ENCODE measurements around the gene TRMT1.

Gene TRMT1

DNA sequence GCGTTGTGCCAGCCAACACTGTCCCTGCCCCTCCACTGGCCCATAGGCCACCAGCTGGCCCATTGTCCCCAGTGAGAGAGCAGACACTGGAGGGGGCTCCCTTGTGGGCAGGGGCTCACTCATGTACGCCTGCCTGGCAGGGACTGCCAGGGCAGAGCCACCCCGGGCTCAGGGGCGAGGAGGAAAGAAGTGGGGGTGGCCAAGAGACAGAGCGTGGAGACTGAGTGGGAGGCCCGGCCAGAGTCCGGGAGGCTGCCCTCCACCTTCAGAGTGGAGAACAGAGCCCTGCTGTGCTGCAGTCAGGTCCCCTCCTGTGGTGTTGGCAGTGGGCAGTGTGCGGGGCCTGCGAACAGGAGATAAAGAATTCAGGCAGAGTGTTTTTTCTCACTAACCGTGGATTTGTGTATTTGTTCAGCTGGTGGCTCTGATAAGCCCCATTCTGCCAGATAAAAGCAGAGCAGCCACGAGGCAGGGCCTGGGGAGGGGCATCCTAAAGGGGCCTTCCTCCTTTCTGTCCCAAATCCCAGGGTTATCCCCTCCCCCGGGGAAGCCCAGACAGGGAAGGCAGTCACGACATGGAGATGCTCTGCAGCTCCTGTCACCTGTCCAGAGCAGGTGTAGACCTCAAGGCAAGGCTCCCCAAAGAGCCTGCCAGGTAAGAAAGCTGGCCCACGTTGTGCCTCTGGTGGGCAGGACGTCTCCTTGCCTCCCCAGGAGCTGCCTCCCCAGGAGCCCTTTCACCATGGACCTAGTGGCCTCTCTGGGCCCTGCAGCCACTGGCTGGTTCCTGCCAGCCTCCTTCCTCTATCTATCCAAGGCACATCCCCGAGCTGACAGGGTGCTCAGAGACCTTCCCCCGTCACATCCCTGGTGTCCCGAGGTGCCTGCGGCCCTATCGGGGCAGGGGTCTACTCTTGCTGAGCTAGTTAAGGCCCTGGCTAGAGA is 46.9 kb downstream of the TRMT1 start:
- DNase-seq = peak in 1 of 3 experiments; percentile 46

DNA sequence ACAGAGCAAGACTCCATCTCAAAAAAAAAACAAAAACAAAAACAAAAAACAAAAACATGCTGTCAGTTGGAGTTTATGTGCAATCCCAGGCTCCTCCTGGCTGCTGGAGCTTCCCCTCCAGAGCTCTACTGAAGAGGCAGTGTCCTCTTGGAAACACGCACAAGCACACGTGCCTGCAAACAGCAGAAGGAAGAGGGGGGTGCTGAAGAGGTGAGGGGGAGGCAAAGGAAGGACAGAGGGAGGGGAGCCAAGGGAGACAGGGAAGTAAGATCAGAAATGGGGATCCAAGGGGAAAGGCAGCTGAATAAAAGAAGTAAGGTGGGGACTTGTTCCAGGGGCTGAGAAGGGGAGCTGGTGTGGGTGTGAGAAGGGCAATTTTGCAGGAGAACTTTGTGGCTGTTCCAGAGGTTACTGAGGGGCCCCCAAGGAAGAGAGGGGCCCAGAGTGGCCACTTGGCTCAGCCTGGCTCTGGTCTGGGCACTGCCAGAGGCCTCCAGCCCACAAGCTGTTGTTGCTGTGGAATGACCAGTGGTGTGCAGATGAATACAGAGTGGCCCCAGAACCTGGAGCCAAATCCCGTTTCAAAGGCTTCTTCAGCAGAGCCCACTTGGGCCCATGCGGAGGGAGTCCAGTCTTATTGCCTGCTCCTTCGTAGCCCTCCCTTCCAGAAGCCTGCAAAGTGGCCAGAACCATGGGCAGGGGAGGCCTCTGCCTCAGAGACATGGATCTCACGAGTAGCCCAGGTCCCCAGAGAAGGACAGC is 48.3 kb downstream of the TRMT1 start:
- no peak for DNase-seq

DNA sequence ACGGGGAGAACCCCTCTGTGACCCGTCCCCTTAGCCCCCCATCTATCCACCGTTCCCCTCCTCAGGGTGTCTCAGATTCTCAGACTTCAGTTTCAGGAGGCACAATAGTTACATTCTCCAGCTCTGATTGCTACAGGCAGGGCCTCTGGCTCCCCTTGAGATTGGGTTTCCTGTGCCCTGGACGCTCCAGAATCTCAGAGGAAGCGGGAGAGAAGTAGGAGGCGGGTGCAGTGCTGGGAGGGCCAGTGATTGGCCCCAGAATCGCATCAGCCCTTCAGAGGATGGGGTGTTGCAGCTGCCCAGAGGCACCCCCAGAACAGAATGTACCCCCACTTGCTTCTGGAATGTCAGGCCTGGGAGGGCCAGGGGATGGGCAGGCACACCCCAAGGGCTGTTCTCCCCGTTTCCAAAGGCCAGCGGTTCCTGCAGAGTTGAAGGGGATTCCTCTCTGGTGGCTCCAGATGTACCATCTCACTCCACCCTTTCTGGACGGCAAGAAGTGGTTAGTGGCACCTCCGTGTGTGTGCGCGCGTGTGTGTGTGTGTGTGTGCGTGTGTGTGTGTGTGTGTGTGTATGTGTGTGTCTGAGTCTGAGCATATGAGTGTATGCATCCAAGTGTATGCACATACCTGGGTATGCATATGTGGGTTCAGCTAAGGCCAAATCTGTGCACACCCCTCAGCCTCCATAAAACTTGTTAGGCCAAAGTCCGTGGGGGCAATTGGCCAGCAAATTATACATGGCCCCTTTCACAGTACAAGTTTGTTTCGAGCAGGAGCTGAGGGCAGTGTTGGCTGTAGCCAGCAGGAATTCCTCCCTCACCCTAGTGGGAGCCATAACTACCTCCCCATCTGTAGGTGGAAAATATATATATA is 49.4 kb downstream of the TRMT1 start:
- no peak for DNase-seq

DNA sequence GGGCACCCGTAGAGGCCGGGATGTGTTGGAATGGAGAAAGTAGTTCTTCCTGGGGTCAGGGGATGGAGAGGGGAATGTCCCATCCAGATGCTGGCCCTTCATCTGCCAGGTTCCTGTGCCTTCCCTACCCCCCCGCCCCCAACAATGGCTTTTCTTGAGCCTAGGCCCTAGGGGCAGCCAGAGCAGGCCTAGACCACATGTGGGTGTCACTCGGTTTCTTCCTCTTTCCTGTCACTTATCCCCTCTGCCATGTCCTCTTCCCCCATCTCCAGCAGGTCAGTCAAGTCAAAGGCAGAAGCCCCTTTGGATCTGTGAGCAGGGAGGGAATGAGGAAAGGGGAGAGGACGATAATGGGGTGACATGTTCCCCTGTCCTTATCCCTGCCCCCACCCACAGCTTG is 50.3 kb downstream of the TRMT1 start:
- DNase-seq = no peak

DNA sequence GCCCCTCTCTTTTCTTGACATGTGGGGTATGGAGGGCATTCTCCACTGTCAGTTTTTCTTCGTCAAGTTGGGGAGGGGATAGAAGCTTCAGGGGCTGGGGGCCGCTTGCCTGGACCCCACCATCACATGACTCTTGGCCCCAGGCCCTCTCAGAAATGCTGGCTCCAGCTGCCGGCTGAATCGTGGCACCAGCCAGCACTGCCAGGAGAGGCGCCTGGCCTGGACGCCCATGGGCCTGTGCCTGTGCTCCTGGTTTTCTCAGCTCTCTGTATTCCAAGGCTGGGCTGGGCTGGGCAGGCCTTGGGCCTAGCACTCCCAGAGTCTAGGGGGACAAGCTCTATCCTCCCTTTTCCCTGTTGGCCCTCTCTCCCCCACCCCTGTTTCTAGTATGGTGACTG is 52.4 kb downstream of the TRMT1 start:
- no peak for DNase-seq

DNA sequence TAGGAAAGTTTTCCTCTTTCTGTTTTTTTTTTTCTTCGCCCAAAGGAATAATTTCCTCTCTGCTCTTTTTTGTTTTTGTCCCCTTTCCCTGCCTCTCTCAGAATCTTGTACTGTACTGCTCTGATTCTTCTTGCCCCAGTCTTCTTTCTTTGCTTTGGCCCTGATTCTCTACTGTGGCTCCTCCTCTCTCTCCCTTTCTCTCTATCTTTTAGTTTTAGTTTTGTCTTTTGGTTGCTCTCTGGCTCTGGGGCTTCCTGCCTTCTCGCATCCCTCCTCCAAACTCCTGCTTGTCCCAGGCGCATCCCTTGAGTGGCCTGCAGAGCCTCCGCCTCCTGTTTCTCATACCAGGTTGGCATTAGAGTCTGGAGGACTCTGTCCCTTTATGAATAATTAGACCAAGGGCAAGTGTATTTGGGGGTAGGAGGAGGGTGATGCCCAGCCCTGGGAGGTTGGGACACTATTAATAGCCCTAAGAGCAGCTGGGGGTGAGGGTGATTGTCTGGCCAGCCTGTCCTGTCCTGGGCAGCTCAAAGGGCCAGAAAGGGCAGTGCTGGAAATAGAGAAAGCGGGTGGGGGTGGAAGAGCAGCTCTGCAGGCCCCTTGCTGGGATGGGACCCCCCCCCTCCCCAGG is 53.0 kb downstream of the TRMT1 start:
- no peak for DNase-seq

DNA sequence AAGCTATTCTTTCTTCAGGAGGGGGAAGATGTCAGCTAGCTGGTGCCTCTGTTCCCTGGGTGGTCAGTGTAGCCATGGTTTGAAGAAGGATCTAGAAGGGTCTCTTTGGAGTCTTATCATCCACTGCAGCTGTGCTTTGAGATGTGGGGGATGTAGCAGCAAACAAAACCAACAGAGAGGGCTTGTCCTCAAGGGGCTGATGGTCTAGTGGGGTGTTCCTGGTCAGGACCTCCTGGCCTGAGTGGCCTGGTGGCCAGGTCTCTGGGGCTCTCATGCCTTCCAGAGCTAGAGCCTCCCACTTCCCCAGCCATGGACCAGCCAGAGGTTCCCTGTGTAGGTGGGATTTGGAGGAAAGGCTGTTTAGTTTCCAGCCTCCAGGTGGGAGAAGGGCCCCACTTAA is 54.2 kb downstream of the TRMT1 start:
- DNase-seq = no peak

DNA sequence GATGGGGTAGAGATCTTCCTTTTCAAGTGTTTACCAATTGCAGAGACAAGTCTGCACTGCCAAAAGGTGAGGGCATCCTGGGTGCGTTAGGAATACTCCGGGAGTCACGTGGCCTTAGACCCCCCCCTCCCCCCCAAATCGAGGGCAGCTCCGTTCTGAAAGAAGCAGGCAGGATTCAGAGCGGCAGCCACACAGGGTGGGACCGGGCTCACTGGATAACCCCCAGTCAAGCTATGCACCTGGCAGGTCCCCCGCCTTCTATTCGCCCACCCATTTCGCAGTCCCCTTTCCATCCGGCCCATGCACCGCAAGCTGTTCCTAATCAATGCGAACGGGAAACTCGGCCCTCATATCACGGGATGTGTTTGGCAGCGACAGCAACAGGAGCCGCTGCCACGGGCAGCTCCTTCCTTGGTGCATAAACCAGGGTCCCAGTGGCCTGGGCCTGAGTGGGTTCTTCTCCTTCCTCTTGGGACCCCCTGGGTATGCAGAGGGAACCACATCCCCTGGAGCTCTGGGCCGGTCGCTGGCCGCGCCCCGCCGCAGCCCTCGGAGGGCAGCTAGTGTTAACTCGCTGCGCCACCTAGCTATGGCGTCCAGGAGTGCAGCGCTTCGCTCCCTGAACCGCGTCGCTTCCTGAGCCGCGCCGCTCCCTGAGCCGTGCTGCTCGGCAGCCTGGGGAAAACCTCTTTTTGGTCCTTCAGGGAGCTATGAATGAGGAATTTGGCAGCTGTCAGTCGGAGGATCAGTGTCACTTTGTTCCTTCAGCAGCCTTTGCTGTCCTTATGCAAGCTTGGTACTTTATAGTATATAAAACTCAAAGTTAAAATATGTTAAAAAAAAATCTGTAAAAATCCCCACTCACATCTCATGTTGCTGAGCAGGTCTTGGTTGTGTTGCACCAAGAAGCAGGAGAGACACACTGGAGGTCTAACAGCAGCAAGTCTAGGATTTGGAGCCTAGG is 55.3 kb downstream of the TRMT1 start:
- DNase-seq = peak; percentile 72 to 86 (median 81)

DNA sequence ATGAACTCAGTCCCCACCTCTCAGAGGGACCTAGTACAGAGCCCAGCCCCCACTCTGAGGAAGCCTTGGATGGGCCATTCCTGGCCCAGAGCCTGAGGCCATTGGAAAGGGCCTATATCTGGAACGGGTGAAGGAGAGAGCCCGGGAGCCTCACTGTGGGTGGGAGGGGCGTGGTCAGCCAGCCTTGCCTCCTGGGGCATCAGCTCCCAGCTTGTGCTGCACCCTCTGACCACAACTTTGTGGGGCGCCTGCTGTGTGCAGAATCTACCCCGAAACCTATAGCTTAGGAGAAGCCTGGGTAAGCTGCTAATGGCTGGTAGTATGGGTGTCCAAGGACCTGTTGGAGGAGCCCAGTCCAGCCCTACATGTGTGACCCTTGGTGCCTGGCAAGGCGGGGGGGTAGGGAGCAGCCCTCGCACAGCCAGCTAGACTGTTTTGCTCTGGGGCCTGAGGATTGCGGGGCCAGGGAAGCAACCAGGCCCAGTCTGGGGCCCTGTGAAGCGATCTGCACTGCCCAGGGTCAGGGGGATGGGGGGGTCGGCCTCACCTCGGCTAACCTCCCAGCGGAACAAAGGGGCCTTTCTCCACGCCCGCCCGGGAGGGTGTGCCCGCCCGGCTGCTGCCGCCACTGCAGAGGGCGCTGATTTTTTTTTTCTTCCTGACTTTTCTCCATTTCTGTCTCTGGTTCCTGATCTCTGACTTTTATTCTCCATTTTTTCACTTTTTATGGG is 56.1 kb downstream of the TRMT1 start:
- DNase-seq = no peak

DNA sequence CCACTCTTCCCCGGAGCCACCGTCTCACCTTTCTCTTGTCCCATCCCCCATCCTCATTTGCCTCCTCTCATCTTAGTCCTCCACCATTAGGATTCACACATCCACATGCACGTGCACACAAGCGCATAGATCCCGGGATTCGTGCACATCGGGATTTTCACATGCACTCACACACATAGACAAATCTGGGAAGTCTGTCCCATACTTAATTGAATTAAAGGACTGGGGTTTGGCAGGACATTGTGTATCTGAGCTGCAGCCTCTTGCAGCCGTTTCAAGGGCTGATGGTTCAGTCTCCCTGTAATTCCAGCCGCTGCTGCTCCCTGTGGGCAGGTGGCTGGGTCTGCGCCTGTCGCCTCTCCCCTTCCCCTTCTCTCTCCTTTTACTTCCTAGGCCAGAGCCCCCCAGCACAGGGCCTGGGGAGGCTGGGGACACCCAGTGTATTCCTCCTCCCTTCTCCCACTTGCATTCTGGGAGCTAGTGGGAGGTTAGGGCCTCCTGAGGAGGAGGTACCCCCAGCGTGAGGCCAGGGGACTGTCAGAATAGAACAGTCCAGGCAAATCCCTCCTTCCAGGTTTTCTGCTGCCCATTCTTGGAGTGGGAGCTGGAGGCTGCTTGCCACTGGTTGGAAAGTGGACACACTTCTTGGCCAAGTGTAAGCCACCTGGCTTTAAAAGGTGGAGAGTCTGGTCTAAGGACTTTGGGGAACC is 57.4 kb downstream of the TRMT1 start:
- peak in 1 of 3 experiments; percentile 28 for DNase-seq

DNA sequence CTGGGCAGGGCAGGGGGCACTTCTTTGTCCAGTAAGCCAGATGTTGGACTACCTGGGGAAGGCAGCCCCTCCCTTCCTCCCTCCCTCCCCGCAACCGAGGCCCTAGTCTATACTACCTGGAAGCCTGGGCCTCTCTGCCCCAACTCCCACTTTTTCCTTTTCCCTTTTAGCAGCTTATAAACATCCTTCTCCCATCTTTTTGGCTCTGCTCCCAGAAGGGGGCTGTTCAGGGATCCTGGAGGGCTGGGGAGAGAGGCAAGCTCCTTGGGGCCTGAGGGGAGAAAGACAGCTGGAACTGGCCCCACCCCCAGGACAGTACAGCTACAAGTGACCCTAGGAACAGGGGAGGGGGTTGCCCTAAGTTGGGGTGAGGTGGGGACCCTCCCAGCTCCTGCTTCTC is 58.8 kb downstream of the TRMT1 start:
- peak in 1 of 3 experiments; percentile 68 for DNase-seq

DNA sequence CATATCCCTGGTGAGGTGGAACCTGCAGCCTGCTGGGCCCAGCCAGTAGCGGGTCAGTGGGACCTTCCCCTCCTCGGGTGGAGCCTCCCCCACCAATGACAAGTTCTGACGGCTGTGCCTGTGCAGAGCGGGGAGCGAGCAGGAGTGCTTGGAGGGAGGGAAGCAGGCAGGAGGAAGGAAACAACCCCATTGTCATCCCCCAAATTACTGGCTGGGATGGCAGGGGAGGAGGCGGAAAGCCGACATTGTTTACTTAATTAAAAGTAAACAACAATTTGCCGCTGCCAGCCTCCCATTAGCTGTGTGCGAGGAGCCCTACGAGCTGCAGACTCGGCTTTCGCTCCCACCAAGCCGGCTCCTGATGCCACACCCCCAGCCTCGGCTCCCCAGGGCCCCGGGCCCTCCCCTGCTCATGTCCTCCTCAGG is 59.4 kb downstream of the TRMT1 start:
- peak in 2 of 3 experiments; percentile 88 to 96 for DNase-seq

DNA sequence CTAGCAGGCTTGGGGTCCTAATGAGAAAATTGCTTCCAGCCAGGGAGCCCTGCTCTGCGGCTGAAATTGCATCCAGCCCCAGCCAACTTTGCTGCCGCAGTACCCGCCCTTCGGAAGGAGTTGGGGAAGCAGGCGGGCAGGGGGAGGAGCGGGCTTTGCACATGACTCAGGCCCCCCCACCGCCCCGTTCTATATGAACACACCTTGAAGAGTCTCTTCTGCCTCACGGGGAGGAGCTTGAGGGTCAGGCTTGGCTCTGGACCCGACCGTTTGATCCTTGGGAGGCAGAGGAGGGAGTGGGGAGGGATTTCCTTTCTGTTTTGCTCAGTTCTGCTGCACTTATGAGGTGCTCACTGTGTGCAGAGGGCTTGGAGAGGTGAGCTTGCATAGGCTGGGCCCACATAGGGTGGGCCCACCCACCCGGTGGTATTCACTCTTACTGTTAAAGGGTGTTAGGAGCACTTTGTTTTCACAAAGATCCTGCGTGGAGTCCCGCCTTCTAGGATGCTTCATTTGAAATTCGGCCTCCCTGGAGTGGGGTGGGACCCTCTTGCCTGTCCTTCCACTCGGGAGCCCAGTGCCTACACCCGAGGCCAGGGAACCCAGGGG is 60.4 kb downstream of the TRMT1 start:
- peak in 1 of 3 experiments; percentile 68 for DNase-seq

DNA sequence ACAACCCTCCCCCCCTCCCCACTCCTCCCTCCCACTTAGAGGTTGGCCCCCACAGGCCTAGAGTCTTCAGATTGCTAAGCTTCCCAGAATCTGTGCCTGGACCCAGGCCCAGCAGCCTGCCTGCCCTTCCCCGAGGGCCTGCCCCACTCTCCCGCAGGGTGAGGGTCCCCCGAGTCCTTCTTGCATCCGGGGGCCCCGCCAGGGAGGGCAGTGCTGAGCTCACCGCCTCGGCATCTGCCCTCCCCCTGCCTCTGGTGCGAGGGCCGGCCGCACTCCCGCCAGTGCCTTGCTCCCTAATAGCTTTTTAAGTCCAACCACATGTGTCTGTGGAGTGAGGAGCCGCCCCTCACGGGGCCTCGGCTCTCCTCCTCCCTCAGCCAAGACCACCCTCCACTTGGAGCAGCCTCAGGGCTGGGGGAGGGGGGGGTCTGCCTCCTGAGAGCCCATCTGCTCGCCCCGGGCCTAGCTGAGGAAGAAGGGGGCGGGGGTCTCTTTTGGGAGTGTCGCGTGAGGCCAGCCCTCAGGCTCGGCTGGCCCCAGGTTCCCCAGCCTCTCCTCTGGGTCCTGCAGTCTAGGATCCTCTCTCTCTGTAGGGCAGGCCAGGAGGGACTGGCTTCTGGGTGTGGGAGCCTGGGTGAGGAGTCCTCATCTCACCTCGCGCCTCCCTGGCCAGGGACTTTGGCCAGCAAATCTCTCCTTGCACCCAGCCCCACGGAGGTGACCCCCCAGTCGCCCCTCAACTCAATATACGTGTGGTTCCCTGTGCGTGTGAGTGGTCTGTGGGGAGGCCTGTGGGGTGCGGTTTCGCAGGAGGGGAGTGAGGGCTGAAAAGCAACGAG is 61.1 kb downstream of the TRMT1 start:
- no peak for DNase-seq
